Smooth muscle cell (in vitro differentiated cells): Measurements from ENCODE around the gene TMEM242. TPM values are rescaled to one million over a fixed set of nuclear protein-coding genes. Genes with fewer than 3 reads are reported as not detected.

Source experiments
- DNase-seq: peaks from one replicate; lab custom pipeline; 2025; ENCODE audit not compliant: unreplicated experiment; lab: John Stamatoyannopoulos, UW
- H2AFZ ChIP-seq: fragments of 200-600 bp; sonication (generic); 2 replicates; pipeline ENCODE4 v1.6.0; 2016; ENCODE audit warnings: antibody characterized with exemption, low read depth, mild to moderate bottlenecking
- H3F3A ChIP-seq: fragments of 200-600 bp; sonication (generic); 2 replicates; pipeline ENCODE4 v1.6.0; 2017; ENCODE audit warnings: antibody characterized with exemption, low read depth
- H3K27ac ChIP-seq: fragments of 200-600 bp; sonication (generic); 2 replicates; pipeline ENCODE4 v1.5.1; 2016; ENCODE audit warnings: low read depth, mild to moderate bottlenecking
- H3K27me3 ChIP-seq: fragments of 200-600 bp; sonication (generic); 2 replicates; pipeline ENCODE4 v1.6.1; 2016; ENCODE audit warnings: low read depth, mild to moderate bottlenecking
- H3K36me3 ChIP-seq: fragments of 200-600 bp; sonication (generic); 2 replicates; pipeline ENCODE4 v1.5.1; 2016; ENCODE audit warnings: low read depth
- H3K4me1 ChIP-seq: fragments of 200-600 bp; sonication (generic); 2 replicates; pipeline ENCODE4 v1.5.1; 2016; ENCODE audit warnings: low read depth
- H3K4me2 ChIP-seq: fragments of 200-600 bp; sonication (generic); 2 replicates; pipeline ENCODE4 v1.6.0; 2016; ENCODE audit warnings: mild to moderate bottlenecking
- H3K4me3 ChIP-seq: fragments of 200-600 bp; sonication (generic); 2 replicates; pipeline ENCODE4 v1.5.1; 2016; ENCODE audit warnings: mild to moderate bottlenecking
- H3K79me2 ChIP-seq: fragments of 200-600 bp; sonication (generic); 2 replicates; pipeline ENCODE4 v1.6.0; 2016; ENCODE audit warnings: low read depth, mild to moderate bottlenecking
- H3K9ac ChIP-seq: fragments of 200-600 bp; sonication (generic); 2 replicates; pipeline ENCODE4 v1.6.0; 2016; ENCODE audit warnings: low read depth
- H3K9me3 ChIP-seq: fragments of 200-600 bp; sonication (generic); replicated peaks from 2 replicates; pipeline ENCODE4 v1.5.1; 2016; ENCODE audit warnings: low read depth
- H4K20me1 ChIP-seq: fragments of 200-600 bp; sonication (generic); 2 replicates; pipeline ENCODE4 v1.6.0; 2016; ENCODE audit warnings: low read depth
- CTCF ChIP-seq: fragments of 200-600 bp; sonication (generic); IDR thresholded peaks from 2 replicates; pipeline ENCODE4 v1.5.1; 2017; ENCODE audit warnings: borderline replicate concordance, mild to moderate bottlenecking, antibody characterized with exemption; ENCODE audit not compliant: insufficient read depth, poor library complexity, severe bottlenecking
- WGBS: methylation state at CpG from one replicate; pipeline ENCODE4 v1.1.7; 2016; ENCODE audit warnings: low lambda C conversion rate; 5-methylcytosine and 5-hydroxymethylcytosine counted together
- polyA plus RNA-seq: library from polyadenylated mRNA; unstranded; fragments of >200 nt; fragmentation: Nextera tagmentation; extraction: Ambion mirVana; gene quantifications from 2 replicates; pipeline ENCODE4 v1.2.1, GENCODE V29; 2016
- total RNA-seq: library from RNA; depleted of rRNA; stranded (reverse); fragments of >200 nt; gene quantifications from 2 replicates; pipeline ENCODE4 v1.2.3, GENCODE V29; 2014

TMEM242 gene
- total and polyA plus RNA-seq, 2 experiments from 2014 or later: 7.0 to 13.3 TPM

- Histone ChIP-seq H3K9me3 (no peaks in the 10 kb centered on the region), H3K4me2 (peak overlapping the region; percentile 21), H3K79me2 (no peaks in the 10 kb centered on the region), H3K27me3 (no peaks in the 10 kb centered on the region), H3K36me3 (no peaks in the 10 kb centered on the region), H3K4me3 (no peak overlapping the region), H3K9ac (no peak overlapping the region), H3K27ac (peak overlapping the region; percentile 22), H2AFZ (no peak overlapping the region), H3F3A (no peaks in the 10 kb centered on the region), H4K20me1 (peaks cover 51% of the 10 kb centered on the region), H3K4me1 (no peaks in the 10 kb centered on the region)
- DNase-seq: no peak
- no peak for TF ChIP-seq CTCF
- 89% methylated on average over 12 of the region's 12 CpGs for WGBS
These were observed 18.2 kb downstream of the TMEM242 start for GRCh38 chr6:157304899-157305663.

- Histone ChIP-seq H3K4me3 (no peak overlapping the region), H2AFZ (no peak overlapping the region), H3K27ac (no peak overlapping the region), H3K27me3 (no peaks in the 10 kb centered on the region), H3K9ac (no peak overlapping the region), H3F3A (no peaks in the 10 kb centered on the region), H4K20me1 (peaks cover 34% of the 10 kb centered on the region), H3K9me3 (no peaks in the 10 kb centered on the region), H3K4me2 (no peak overlapping the region), H3K36me3 (no peaks in the 10 kb centered on the region), H3K4me1 (no peaks in the 10 kb centered on the region), H3K79me2 (no peaks in the 10 kb centered on the region)
- 66% methylated on average over 4 of the region's 4 CpGs for WGBS
- TF ChIP-seq CTCF: no peak
- DNase-seq: no peak
These were observed 20.6 kb downstream of the TMEM242 start for GRCh38 chr6:157302736-157303135.

GRCh38 chr6:157300436-157300835, 22.9 kb downstream of the TMEM242 start:
- Histone ChIP-seq H4K20me1 (peaks cover 25% of the 10 kb centered on the region), H3K79me2 (no peaks in the 10 kb centered on the region), H3F3A (no peaks in the 10 kb centered on the region), H3K4me3 (no peak overlapping the region), H3K36me3 (no peaks in the 10 kb centered on the region), H3K4me1 (no peaks in the 10 kb centered on the region), H3K4me2 (no peak overlapping the region), H3K27ac (no peak overlapping the region), H3K27me3 (no peaks in the 10 kb centered on the region), H2AFZ (no peak overlapping the region), H3K9ac (no peak overlapping the region), H3K9me3 (no peaks in the 10 kb centered on the region)
- WGBS: 96% methylated on average over 12 of the region's 12 CpGs
- TF ChIP-seq CTCF: no peak
- no peak for DNase-seq

- WGBS: 98% methylated on average over 20 of the region's 20 CpGs
These were observed 23.3 kb downstream of the TMEM242 start for GRCh38 chr6:157300006-157300405.

More at GRCh38 chr6:157300006-157300405, 23.3 kb downstream of the TMEM242 start:
- Histone ChIP-seq H3K4me3 (no peak overlapping the region), H3F3A (no peaks in the 10 kb centered on the region), H4K20me1 (peaks cover 24% of the 10 kb centered on the region), H3K27me3 (no peaks in the 10 kb centered on the region), H3K27ac (no peak overlapping the region), H3K9ac (no peak overlapping the region), H2AFZ (no peak overlapping the region), H3K36me3 (no peaks in the 10 kb centered on the region), H3K4me2 (no peak overlapping the region), H3K79me2 (no peaks in the 10 kb centered on the region), H3K4me1 (no peaks in the 10 kb centered on the region), H3K9me3 (no peaks in the 10 kb centered on the region)
- no peak for TF ChIP-seq CTCF
- DNase-seq: no peak
